Caki2 (cell line): Measurements from ENCODE around the gene CELF1. TPM values are rescaled to one million over a fixed set of nuclear protein-coding genes. Genes with fewer than 3 reads are reported as not detected.
A peak's percentile ranks its signal among the peaks of the same experiment; 100 is the strongest.

Experiments used
- DNase-seq: peaks from one replicate; pipeline ENCODE4 v3.0.0-alpha.2; 2015; ENCODE audit warnings: low read depth
- in situ Hi-C: cut with HindIII; loops from 2 replicates; pipeline ENCODE4 v1.10.0; 2016; ENCODE audit warnings: low sequenced_read_pairs, low pct_unique_long_range_greater_than_20kb, mixed read lengths
- total RNA-seq: library from RNA; depleted of rRNA; stranded (reverse); fragments of >200 nt; shearing (Covaris generic); gene quantifications from 2 replicates; pipeline ENCODE4 v1.2.3, GENCODE V29; 2014; ENCODE audit warnings: low replicate concordance; rRNA removed

Gene CELF1
- total RNA-seq, 1 experiment from 2014 or later: 39.8 TPM

DNA sequence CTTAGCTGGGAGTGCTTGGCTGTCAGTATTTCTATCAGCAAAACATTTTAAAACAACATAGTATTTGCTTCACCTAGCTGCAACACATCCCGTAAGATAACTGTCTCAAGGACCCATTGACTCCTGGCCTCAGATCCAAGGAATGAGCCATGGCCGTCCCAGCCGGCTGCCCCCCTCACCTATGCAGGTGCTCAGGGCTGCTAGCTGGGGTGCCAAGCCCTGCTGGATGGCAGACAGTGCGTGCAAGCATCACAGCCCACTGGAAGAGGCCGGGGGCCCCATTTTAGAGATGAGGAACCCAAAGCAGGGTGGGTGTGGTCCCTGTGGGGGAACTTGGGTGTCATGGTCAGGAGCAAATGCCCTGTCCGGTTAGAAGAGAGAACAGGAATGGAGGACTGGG, 135.2 kb downstream of the CELF1 start:
- in situ Hi-C loops: no loop called here
- no peak for DNase-seq

DNA sequence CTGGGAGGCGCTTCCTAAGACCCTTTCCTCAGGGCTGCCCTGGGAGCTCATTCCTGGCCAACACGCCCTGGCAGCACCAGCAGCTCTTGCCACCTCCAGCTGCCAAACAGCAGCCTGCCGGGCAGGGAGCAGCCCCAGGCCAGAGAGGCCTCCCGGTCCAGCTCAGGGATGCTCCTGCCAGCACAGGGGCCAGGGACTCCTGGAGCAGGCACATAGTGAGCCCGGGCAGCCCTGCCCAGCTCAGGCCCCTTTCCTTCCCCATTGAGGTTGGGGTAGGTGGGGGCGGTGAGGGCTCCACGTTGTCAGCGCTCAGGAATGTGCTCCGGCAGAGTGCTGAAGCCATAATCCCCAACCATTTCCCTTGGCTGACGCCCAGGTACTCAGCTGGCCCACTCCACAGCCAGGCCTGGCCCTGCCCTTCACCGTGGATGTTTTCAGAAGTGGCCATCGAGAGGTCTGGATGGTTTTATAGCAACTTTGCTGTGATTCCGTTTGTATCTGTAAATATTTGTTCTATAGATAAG, 136.9 kb downstream of the CELF1 start:
- DNase-seq: peak; percentile 49
- in situ Hi-C loops: no loop called here

Other genes starting within 250 kb of the CELF1 start
- not detected in 2 replicates for gene MYBPC3, start 200.4 kb downstream of the CELF1 start, total RNA-seq
- not detected in 2 replicates for gene SPI1, start 174.6 kb downstream of the CELF1 start, total RNA-seq
- gene SLC39A13, start 144.5 kb downstream of the CELF1 start, total RNA-seq: 46.2 and 86.8 TPM in 2 replicates
- 72.1 and 77.7 TPM in 2 replicates for gene PSMC3, start 126.7 kb downstream of the CELF1 start, total RNA-seq
- gene RAPSN, start 104.0 kb downstream of the CELF1 start, total RNA-seq: not detected in 2 replicates
- gene PTPMT1, start 12.5 kb upstream of the CELF1 start, total RNA-seq: 100 and 109 TPM in 2 replicates
- gene KBTBD4, start 25.8 kb upstream of the CELF1 start, total RNA-seq: 22.6 and 33.6 TPM in 2 replicates
- gene NDUFS3, start 25.9 kb upstream of the CELF1 start, total RNA-seq: 96.4 and 117 TPM in 2 replicates
- not detected in 2 replicates for gene FAM180B, start 33.5 kb upstream of the CELF1 start, total RNA-seq
- not detected in 2 replicates for gene C1QTNF4, start 41.3 kb upstream of the CELF1 start, total RNA-seq
- 17.6 and 23.8 TPM in 2 replicates for gene MTCH2, start 89.4 kb upstream of the CELF1 start, total RNA-seq
- gene AGBL2, start 162.2 kb upstream of the CELF1 start, total RNA-seq: 0.37 and 4.9 TPM in 2 replicates
- gene FNBP4, start 214.2 kb upstream of the CELF1 start, total RNA-seq: 16.6 and 26.3 TPM in 2 replicates